GM18502 (cell line): ENCODE measurements around the gene LRRC39.
"Not testable (repeated sequence)": the region's sequence is repeated elsewhere in the genome, so short reads cannot be mapped to it uniquely, and the experiment has no call there.

Source experiments
- ATAC-seq: cut with Tn5 transposase; IDR thresholded peaks from one replicate; pipeline ENCODE4 v1.9.1; 2021; ENCODE audit warnings: mild to moderate bottlenecking; ENCODE audit not compliant: unreplicated experiment, poor library complexity

LRRC39 gene

DNA sequence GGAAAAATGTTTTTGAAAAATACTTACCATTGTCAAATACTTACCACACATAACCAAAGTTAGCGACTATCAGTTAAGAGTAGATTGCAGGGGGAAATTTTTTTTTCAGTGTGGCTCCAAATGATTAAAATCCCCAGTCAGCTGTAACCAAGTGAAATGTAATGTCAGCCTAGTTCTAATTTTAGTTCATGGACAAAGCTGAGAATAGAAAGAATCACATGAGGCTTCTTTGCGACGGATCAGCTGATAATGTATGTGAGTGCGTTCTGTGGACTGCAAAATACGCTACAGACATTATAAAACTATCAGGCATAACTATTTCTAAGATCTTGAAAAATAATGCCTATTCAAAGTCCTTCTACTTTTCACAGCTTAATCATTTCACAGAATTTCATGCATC is at the start of gene LRRC39:
TSS of gene LRRC39 (minus strand) at position 166 of the 400 bp plus-strand sequence. CDS start 9,740 bp downstream, outside the sequence.
- no peak for ATAC-seq

DNA sequence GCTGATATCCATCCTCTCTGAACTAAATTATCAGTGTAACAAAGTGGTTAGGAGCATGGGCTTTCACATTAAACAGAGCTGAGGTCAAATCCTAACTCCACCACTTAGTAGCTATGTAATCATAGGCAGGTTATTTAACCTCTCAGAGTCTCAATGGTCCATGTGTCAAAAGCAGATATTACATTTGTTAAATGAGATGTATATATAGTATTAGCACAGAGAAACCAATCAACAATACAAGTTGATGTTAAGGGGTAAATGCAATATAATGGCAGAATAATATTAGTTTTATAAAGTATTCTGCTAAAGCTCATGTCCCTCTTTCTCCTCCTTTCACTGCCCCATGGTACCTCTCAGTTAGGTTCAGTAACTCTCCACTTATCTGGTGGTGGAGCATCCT is 44.4 kb upstream of the LRRC39 start:
- ATAC-seq: no peak

DNA sequence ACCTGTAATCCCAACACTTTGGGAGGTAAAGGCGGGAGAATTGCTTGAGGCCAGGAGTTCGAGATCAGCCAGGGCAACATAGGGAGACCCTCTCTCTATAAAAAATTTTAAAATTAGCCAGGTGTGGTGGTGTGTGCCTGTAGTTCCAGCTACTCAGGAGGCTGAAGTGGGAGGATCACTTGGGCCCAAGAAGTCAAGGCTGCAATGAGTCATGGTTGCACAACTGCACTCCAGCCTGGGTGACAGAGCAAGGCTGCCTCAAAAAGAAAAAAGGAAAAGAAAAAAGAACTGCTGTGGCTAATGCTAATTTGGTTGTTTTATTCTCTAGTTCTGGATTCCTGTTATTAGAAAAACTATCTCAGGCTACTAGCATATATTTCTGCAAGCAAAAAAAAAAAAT is 41.8 kb upstream of the LRRC39 start:
- ATAC-seq: no peak

DNA sequence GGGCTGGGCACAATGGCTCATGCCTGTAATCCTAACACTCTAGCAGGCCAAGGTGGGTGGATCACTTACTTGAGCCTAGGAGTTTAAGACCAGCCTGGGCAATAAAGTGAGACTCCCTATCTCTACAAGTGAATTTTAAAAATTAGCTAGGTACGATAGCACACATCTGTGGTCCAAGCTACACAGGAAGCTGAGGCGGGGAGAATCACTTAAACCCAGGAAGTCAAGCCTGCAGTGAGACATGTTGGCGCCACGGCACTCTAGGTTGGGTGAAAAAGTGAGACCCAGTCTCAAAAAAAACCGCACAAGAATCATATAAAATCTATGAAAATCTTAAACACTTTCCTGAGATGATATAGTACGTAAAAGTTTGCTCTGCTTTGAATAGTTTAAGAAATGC is 41.4 kb upstream of the LRRC39 start:
- no peak for ATAC-seq

DNA sequence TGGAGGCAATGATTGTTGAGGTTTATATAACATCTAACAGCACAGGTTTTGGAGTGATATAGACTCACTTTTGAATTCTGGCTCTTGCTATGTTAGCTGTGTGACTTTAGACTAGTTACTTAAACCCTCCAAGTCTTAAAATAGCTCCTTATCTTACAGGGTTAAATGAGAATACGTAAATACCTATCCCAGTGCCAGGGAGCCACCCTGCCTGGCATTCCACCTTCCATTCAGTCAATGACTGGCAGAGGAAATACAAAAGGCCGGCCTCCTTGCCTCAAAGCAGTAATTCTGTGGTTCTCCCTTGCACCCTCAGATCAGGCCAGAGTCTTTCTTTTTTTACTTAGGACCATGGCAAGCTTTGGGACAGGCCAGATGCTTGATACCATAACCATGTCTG is 39.8 kb upstream of the LRRC39 start:
- ATAC-seq: no peak

DNA sequence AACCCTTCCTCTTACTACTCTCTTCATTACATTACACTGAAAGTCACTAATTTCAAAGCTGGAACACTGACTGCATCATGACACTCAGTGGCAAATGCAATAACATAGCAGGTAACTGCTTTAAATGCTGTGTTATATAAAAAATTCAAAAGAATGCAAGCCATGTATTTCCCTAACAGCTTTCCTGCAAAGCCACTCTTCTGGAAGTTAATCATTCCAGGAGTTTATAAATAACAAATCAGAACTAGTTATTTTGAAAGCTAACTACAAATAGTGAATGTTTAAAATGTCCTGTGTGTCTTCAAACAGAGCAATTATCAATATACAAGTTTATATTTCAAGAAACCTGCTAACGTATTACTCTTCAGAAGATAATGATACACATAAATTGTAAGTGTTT is 37.0 kb upstream of the LRRC39 start:
- ATAC-seq: no peak

DNA sequence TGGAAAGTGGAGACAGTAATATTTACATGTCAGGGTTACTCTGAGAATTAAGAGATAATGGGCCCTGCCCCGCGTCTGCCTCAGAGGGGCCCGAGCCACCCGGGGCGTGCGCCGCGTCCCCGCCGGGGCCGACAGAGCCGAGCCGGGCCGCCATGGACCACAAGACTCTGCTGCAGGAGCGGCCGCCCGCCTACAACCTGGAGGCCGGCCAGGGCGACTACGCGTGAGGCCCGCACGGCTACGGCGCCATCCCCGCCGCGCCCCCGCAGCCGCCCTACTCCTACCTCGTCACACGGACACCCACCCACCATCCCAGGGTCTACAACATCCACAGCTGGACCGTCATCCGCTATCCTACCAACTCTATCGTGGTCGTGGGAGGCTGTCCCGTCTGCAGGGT is 35.1 kb upstream of the LRRC39 start:
- ATAC-seq: no peak

DNA sequence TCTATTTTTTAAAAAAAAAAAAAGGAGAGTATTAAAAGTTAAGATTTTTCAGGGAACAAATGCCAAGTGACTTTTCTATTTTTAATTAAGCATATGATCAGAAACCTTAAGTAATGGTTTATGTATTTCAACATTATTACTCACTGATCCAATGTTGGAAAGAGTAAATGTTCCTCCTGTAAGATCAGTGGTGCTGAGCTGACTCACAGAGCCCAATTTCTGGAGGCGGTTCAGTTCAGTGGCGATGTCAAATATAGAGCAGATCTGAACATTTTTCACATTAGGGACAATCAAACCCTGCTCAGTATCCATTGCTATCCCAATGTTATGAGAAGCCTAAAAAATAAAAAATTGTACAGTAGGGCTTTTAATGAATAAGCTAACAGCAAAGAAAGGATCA is 28.2 kb upstream of the LRRC39 start:
- no peak for ATAC-seq

DNA sequence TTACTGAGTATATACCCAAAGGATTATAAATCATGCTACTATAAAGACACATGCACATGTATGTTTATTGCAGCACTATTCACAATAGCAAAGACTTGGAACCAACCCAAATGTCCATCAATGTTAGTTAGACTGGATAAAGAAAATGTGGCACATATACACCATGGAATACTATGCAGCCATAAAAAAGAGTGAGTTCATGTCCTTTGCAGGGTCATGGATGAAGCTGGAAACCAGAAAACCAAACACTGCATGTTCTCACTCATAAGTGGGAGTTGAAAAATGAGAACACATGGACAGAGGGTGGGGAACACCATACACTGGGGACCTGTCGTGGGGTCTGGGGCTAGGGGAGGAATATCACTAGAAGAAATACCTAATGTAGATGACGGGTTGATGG is 27.5 kb upstream of the LRRC39 start:
- ATAC-seq: not testable (repeated sequence)

DNA sequence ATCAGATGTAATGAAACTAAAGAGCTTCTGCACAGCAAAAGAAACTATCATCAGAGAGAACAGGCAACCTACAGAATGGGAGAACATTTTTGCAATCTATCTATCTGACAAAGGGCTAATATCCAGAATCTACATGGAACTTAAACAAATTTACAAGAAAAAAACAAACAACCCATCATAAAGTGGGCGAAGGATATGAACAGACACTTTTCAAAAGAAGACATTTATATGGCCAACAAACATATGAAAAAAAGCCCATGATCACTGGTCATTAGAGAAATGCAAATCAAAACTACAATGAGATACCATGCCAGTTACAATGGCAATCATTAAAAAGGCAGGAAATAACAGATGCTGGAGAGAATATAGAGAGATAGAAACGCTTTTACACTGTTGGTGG is 27.0 kb upstream of the LRRC39 start:
- not testable (repeated sequence) for ATAC-seq

DNA sequence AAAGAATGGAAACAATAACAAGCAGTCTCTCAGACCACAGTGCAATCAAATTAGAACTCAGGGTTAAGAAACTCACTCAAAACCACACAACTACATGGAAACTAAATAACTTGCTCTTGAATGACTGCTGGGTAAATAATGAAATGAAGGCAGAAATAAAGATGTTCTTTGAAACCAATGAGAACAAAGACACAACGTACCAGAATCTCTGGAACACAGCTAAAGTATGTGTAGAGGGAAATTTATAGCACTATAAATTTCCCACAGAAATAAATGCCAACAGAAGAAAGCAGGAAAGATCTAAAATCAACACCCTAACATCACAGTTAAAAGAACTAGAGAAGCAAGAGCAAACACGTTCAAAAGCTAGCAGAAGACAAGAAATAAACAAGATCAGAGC is 24.6 kb upstream of the LRRC39 start:
- ATAC-seq: not testable (repeated sequence)

DNA sequence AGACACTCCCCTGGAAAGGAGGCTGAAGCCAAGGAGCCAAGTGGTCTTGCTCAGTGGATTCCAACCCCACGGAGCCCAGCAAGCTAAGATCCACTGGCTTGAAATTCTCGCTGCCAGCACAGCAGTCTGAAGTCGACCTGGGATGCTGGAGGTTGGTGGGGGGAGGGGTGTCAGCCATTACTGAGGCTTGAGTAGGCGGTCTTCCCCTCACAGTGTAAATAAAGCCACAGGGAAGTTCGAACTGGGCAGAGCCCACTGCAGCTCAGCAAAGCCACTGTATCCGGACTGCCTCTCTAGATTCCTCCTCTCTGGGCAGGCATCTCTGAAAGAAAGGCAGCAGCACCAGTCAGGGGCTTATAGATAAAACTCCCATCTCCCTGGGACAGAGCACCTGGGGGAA is 22.0 kb upstream of the LRRC39 start:
- not testable (repeated sequence) for ATAC-seq

DNA sequence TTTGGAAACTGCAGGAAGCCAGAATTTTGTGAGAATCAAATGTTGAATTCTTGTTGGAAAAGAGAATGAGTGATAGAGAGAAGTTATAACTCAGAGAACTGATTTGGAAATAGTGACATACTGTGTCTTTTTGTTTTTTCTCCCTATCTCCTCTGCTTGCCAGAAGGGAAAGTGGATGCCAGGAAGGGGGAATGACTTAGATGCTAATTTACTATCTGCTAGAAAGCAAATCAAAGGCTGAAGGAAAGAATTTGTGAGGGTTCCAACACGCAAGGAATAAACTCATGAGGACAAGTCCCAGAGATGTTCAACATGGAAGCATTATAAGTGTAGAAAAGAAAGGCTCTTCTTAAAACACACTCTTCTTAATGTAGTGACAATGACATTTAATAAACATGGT is 20.5 kb upstream of the LRRC39 start:
- no peak for ATAC-seq

DNA sequence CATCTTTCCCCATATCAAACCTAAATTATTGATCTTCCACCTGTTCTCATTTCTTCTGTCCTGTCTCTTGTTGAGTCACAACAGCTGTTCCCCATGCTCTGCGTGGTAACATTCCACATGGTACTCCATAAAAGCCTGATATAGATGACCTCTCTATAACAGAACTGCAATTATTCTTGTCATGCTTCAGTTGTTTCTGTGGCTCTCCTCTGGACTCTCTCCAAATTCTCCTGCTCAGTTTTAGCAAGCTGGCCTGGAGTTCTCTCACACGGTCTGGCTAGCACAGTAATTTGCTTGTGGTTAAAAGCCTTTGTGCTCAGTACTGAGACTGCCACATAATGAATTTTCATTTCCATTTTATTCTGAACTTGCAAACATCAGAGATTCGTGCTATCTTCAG is 10.6 kb upstream of the LRRC39 start:
- peak; percentile 62 for ATAC-seq

DNA sequence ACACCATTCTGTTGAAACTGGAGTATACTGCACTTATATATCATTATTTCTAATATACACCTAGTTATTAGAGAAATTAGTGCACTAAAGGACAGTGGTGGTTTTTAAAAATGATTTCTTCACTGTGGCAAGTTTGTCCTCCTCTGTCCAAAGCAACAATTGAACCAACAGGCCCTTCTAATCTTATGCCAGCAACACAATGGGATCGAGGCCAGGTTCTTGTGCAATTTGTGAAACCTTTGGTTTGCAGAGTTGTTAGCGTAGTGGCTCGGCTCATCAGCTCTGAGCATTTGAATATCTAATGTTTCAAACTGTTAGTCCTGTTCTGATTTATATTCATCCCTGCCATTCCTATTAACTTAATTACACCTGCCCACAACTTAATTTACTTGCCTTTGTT is 9.9 kb upstream of the LRRC39 start:
- ATAC-seq: no peak

DNA sequence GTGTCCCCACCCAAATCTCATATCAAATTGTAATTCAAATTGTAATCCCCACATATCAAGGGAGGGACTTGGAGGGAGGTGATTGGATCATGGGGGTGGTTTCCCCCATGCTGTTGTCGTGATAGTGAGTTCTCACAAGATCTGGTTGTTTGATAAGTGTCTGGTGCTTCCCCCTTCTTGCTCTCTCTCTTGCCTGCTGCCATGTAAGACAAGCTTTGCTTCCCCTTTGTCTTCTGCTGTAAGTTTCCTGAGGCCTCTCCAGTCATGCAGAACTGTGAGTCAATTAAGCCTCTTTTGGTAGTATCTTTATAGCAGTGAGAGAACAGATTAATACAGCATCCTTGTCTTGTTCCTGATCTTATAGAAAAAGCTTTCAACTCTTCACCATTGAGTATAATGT is 6.5 kb upstream of the LRRC39 start:
- ATAC-seq: peak; percentile 90

DNA sequence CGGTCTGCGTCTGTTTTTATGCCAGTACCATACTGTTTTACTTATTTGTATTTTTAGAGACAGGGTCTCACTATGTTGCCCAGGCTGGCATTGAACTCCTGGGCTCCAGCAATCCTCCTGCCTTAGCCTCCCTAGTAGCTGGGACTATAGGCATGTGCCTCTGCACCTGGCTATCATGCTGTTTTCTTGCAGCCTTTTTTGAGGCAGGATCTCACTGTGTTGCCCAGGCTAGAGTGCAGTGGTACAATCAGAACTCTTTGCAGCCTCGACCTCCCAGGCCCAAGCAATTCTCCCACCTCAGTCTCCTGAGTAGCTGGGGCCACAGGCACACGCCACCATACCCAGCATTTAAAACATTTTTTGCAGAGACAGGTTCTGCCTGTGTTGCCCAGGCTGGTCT is 5.3 kb upstream of the LRRC39 start:
- no peak for ATAC-seq

DNA sequence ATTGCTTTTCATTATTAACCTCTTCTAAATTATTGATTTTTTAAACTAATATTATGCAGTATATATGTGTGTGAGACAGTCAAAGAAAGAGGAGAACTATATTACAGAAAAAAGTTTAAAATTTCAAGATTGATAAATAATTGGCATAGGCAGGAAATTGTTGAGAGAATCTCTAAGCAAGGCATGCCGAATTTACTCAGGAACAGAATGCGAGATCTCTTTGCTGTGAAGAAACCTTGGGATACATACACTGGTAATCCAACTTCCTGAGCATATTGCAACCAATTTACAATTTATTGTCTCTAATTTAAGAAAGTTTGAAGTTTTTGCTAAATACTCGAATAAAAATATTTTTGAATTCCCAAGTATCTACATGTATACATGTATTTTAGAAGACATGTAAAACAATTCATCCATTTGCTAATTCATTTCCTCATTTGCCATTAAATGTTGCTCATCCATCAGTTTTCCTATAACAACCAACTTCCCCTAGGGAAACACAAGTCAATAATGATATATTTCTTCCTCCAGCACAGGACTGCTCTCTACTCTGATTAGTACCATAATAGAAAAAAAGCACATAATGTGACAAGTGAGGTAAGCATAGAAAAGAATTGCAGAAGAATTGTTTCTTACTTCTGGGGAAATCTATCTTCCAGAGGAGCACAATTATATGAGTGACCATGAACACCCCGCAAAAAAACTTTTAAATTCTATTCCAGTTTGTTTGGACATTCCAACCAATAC is 588 bp downstream of the LRRC39 start:
- no peak for ATAC-seq

DNA sequence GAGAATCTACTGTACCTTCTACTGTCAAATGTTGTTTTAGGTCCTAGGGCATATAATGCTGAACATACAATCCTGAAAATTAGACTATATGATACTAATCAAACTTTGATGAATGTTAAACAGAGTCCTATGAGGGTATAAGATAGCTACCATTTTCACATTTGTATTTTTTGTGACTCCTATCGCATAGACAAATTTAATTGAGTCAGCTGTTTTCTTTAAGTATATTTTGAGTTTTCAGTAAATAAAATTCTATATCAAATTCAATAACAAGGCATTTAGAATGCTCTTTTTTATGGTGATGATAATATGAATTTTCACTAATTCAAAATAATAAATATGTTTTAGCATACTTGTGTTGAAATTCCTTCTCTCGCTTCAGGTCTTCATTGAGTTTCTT is 10.0 kb downstream of the LRRC39 start:
- no peak for ATAC-seq

DNA sequence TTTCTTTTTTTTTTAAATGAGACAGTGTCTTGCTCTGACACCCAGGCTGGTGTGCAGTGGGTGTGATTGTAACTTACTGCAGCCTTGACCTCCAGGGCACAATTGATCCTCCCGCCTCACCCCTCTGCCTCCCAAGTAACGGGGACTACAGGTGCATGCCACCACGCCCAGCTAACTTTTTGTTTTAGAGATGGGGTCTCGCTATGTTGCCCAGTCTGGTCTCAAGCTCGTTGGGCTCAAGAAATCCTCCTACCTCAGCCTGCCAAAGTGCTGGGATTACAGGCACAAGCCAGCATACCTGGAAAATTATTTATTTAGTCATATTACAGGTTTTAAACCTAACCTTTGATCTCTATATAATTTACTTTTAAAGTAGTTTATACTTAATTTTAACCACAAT is 13.4 kb downstream of the LRRC39 start:
- ATAC-seq: no peak

DNA sequence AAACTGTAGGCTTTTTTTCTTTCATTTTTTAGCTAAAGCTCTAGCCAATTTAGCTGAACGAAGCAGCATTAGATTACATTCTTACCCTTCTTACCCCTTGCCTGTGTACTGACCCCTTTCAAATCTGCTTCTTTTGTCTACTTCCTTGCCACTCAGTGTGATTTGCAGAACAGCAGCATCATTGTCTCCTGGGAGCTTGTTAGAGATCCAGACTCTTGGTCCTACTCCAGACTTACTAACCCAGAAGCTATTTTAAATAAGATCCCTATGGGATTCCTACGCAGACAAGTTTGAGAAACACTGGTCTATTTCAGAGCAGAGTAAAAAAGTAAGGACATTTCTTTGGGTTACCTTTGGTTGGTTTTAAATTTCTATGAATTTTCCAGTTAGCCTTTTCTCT is 13.8 kb downstream of the LRRC39 start:
- no peak for ATAC-seq

DNA sequence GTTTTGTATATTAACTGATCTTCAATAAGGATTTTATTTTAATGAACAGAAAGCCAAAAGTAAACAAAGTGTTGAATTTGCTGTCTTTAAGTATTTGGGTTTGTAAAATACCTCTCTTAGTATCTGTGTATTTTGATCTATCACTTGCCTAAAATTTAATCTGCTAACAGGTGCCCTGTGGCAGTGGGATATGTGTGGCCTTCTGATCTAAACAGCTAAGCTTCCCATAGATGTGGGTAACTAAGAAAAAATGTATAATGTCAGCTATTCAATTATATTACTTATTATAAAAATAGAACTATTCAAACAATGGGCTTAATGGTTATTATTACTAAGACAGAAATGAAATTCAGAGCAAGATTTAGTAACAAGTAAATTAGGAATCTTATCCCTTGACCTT is 15.2 kb downstream of the LRRC39 start:
- ATAC-seq: no peak

DNA sequence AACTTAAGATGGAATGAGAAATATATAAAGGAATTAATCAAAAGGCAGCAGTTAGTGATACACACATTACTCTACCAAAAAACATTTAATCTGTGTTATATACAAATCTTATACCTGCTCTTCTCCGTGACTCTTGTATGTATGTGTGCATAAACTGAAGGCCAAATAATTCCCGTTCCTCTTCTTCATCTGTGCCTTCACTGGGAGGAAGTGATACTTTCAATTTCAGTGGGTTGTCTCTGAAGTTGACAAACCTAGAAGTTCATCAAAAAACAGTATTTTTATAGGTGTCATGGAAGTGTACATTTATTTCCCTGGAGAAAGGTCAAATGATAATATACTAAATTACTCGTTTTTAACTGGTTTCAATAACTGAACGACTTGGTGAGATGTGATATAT is 25.8 kb downstream of the LRRC39 start:
- ATAC-seq: no peak
